ENCODE data around the gene CLEC16A.

Gene CLEC16A

GRCh38 chr16:11138022-11138768 lies 193.8 kb downstream of the CLEC16A start:
- DNase-seq (ENCODE audit: low read depth in 1 of 2, low spot score in 1 of 2) = no peak
- Histone ChIP-seq H3K4me3 (replicated peaks; ENCODE audit: insufficient read depth, low read length) (no peak overlapping the region), H3K27ac (replicated peaks) (no peak overlapping the region), H3K27me3 (ENCODE audit: insufficient read depth, poor library complexity, severe bottlenecking) (no peaks in the 10 kb centered on the region)
- TF ChIP-seq REST (IDR thresholded peaks at IDR 0.05; ENCODE audit: insufficient replicate concordance, low read depth) = no peak
- TF ChIP-seq GABPA (IDR thresholded peaks at IDR 0.05; ENCODE audit: low read depth) = no peak
- TF ChIP-seq POLR2AphosphoS5 (IDR thresholded peaks at IDR 0.05; ENCODE audit: low read depth) = no peak
- no peak for TF ChIP-seq SPI1 (IDR thresholded peaks at IDR 0.05; ENCODE audit: borderline replicate concordance, low read depth)
- TF ChIP-seq CTCF (IDR thresholded peaks at IDR 0.05; ENCODE audit: insufficient read depth, low read length) = no peak

GRCh38 chr16:11138769-11139325 lies 194.5 kb downstream of the CLEC16A start:
- H3K27me3 ChIP-seq (ENCODE audit: insufficient read depth, poor library complexity, severe bottlenecking) = no peaks in the 10 kb centered on the region
- H3K27ac ChIP-seq (replicated peaks) = no peak overlapping the region
- TF ChIP-seq REST (IDR thresholded peaks at IDR 0.05; ENCODE audit: insufficient replicate concordance, low read depth) (no peak), CTCF (IDR thresholded peaks at IDR 0.05; ENCODE audit: insufficient read depth, low read length) (no peak), GABPA (IDR thresholded peaks at IDR 0.05; ENCODE audit: low read depth) (no peak), SPI1 (IDR thresholded peaks at IDR 0.05; ENCODE audit: borderline replicate concordance, low read depth) (no peak), POLR2AphosphoS5 (IDR thresholded peaks at IDR 0.05; ENCODE audit: low read depth) (no peak)
- no peak for DNase-seq (ENCODE audit: low read depth in 1 of 2, low spot score in 1 of 2)
- no peak overlapping the region for H3K4me3 ChIP-seq (replicated peaks; ENCODE audit: insufficient read depth, low read length)

GRCh38 chr16:11139326-11140097 lies 195.1 kb downstream of the CLEC16A start:
- H3K27me3 ChIP-seq (ENCODE audit: insufficient read depth, poor library complexity, severe bottlenecking) = no peaks in the 10 kb centered on the region
- H3K27ac ChIP-seq (replicated peaks) = no peak overlapping the region
- no peak for DNase-seq (ENCODE audit: low read depth in 1 of 2, low spot score in 1 of 2)
- no peak overlapping the region for H3K4me3 ChIP-seq (replicated peaks; ENCODE audit: insufficient read depth, low read length)
- TF ChIP-seq GABPA (IDR thresholded peaks at IDR 0.05; ENCODE audit: low read depth) (no peak), SPI1 (IDR thresholded peaks at IDR 0.05; ENCODE audit: borderline replicate concordance, low read depth) (no peak), POLR2AphosphoS5 (IDR thresholded peaks at IDR 0.05; ENCODE audit: low read depth) (no peak), CTCF (IDR thresholded peaks at IDR 0.05; ENCODE audit: insufficient read depth, low read length) (no peak), REST (IDR thresholded peaks at IDR 0.05; ENCODE audit: insufficient replicate concordance, low read depth) (no peak)

Data from HL-60 (cell line).